HG02885 (cell line): Measurements from ENCODE around the gene SC5D.

ENCODE experiments used
- ATAC-seq: cut with Tn5 transposase; IDR thresholded peaks from one replicate; pipeline ENCODE4 v1.9.1; 2021; ENCODE audit warnings: mild to moderate bottlenecking; ENCODE audit not compliant: unreplicated experiment, poor library complexity

Gene SC5D

DNA sequence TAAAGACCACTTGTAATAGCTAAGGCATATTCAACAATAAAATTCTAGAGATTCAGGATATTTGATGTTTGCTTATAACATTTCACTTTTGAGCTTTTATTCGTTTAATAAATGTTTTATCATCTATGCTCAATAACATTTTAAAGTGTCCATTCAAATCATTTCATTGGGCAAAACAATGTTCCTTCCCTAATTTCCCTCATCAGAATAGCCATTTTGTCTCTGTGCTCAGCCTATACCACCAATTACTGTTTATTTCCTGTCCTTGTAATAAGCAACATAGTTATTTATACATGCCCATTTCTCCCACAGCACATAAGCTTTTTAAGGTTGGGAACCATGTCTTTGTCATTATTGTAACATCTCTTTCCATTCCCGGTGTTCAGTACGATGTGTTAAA is 1.3 kb upstream of the SC5D start:
- no peak for ATAC-seq

DNA sequence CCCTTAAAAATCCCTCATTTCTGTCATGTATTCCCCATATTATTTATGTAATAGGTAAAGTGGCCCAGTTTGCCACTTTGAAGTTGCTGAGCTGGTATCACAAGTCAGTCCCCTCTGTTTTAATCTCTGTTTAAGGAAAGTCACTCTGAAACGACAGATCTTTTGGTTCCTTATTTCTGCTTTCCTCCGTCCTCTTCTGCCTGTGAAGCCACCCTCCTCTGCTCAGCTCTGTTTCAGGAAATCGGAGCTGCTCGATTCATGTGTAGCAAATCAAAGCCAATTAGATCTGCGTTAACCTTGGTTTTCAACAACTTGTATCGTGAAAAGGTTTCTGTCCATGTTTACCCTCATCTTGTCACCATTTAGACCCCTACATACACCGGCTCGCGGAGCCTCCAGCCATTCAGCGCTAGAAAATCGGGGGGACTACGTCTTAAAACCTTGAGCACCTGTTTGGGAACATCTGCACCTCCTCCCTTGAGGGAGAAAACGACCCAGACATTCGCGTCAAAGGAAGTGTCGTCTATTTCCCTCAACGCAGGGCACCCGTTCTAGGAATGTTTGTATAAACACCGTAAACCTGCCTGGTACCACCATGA is 576 bp upstream of the SC5D start:
- peak; percentile 24 for ATAC-seq

DNA sequence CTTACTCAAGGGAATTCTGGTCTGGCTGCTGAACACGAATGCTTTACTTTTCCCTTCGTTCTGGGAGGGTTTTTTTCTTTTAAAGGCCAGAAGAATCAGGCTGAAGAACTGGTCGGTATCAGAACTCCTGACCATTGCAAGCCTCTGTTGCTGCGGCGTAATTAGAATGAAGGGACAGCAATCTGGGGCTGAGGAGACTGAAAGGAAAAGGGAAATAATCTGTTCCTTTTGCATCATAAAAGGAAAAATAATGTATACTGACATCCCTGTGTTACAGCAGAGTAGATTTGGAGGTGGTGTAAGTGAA is 670 bp downstream of the SC5D start:
- no peak for ATAC-seq

DNA sequence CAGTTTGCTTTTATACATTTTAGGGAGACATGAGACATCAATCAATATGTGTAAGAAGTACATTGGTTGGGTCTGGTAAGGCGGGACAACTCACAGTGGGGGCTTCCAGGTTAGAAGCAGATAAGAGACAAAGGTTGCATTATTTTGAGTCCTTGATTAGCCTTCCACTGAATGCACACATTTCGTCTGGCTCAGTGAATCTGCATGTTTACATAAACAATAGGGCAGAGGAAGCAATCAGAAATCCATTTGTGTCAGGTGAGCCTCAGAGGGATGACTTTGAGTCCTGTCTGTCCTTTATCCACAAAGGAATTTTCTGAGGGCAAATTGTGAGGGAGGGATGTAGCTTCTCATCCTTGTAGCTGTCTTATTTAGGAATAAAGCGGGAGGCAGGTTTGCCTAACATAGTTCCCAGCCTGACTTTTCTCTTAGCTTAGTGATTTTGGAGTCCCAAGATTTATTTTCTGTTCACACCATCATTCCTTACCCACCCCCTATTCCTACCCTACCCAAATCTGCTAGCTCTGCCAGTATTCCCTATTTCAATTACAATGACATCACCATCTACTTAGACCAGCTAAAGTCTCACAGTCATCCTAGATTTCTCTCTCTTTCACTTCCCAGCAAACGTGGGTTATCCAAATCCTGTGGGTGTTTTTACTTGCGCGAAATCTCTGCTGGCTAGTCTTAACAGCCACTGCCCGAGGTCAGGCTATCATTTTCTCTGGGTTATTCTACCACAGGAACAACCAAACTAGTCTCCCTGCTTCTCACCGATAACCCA is 2.9 kb downstream of the SC5D start:
- ATAC-seq: no peak

DNA sequence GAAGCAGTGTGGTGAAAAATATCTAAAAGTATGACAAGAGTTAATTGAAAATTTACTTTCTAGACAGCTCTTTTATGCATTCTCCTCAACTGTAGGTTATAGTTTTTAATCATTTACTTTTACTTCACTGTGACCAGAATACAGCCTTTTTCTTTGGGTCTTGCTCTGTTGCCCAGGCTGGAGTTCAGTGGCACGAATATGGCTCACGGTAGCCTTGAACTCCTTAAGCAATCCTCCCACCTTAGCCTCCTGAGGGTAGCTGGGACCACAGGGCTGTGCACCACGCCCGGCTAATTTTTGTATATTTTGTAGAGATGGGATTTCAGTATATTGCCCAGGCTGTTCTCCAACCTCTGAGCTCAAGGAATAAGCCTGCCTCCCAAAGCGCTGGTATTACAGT is 5.3 kb downstream of the SC5D start:
- ATAC-seq: no peak

GRCh38 chr11:121298774-121299173 is 6.2 kb downstream of the SC5D start:
- ATAC-seq: no peak

GRCh38 chr11:121299417-121299816 is 6.8 kb downstream of the SC5D start:
- no peak for ATAC-seq

DNA sequence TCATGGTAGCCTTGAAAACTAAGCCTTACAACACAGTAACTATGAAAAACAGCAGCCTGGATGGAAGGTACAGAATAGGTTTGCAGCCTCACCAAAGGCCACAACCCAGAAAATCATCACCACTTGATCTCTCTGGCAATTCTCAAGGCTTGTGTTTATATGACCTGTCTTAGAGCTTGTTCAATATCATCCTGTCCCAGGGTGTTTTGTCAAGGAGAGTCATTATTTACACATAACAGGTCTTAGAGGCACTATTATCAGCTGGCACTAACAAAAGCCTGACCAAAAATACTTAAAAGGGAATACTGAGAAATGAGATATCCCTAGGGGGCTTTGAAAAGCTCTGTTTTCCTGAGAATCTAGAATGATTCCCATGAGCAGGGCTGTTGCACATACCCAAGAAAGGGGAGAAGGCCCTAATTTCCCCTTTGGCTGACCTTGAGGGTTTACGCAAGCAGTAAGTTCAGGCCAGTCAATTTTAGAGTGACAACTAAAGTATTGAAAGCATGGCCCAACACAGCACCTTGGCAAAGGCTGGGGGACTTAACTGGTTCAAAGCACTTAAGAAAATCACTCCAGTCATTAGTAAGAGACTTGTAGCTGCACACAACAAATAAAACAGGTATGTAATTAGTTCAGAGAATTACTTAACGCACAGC is 7.9 kb downstream of the SC5D start:
- no peak for ATAC-seq

DNA sequence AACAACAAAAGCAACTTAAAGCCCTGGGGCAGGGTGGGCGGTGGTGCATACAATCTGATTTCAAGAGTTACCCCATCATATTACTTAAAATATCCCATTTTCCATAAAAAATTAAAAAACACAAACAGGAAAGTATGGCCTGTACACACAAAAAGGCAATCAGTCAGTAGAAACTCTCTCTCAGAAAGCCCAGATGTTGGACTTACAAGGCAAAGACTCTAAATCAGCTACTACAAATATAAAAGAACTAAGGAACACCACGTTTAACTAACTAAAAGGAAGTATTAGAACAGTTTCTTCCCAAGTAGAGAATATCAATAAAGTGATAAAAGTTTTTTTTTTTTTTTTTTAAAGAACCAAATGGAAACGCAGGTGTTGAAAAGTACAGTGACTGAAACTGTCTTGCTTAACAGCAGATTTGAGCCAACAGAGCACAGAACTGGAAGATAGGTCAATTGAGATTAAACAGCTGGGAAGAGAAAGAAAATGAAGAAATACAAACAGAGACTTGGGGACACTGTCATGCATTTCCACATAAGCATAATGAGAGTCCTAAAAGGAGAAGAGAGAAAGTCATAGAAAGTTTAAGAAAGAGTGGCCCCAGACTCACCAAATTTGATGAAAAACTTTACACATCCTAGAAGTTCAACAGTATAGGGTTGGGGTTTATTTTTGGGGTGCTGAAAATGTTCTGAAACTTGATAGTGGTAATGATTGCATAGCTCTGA is 8.6 kb downstream of the SC5D start:
- ATAC-seq: peak; percentile 42

- no peak for ATAC-seq
Observed at GRCh38 chr11:121304759-121305158, 12.2 kb downstream of the SC5D start.

DNA sequence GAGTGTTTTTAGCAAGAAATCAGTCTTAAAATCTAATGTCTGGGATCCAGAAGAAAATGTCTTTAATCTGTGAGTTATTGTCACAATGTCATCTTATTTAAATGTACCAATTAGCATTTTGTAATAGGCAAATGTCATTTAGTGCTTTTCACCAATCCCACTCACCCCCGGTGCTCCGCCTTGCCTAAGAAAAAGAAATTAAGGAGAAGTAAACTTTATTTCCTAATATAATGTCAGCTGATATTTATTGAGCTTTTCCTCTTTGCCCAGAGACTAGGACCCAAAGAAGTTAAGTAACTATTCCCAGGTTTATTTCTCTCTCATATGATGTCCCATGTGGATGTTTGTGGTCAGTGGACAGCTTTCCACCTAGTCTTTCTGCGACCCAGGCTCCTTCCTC is 16.2 kb downstream of the SC5D start:
- no peak for ATAC-seq

DNA sequence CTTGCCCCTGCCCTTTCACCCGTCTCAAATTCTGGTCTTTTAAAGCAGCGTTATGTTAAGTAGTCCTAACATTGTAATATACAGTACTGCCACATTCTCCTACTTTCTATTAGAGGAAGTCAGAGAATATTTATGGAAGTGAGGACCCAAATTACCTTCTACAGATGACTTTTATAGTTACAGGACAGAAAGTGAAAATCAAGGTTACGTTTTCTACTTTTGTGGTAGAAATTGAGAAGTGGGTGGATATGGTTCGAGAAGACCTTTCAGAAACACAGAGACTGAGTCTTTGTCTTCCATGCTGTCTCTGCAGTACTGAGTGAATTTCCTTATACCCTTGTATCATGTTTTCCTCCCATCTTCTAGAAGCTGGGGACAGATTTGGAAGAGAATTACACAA is 17.1 kb downstream of the SC5D start:
- peak; percentile 94 for ATAC-seq

DNA sequence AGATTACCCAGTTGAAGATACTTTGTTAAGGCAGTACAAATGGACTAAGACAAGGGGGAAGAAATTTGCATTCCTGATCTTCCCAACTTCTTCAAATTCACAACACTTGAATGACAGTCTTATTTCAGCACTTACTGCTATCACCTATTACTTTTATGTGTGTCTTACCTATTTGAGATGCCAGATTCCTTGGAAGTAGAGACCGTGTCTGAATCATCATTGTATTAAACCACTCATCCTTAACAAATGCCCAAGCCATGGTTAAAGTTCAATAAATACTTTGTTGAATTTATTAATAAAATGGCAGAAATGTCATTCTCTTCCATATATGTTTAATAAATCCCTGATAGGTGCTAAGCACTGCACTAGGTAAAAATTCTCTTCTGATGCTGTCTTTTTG is 18.3 kb downstream of the SC5D start:
- ATAC-seq: no peak

DNA sequence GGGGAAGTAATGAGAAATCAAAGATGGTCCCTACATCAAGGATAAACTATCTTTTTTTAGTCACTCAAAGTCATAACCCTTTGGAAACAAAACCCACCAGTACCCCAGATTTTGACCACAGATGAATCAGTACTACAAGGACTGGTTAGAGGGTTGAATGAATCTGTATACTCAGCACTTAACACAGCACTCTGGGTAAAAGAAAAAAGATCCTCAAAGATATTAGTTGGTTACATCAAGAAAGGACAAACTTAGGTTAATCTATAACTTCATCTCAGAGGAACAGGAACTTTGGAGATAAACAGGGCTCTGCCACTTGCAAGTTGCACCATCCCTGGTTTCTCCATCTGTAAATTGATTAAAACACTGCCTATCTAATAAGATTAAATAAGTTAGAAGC is 18.8 kb downstream of the SC5D start:
- ATAC-seq: no peak

- no peak for ATAC-seq
Observed at GRCh38 chr11:121312483-121312882, 19.9 kb downstream of the SC5D start.

DNA sequence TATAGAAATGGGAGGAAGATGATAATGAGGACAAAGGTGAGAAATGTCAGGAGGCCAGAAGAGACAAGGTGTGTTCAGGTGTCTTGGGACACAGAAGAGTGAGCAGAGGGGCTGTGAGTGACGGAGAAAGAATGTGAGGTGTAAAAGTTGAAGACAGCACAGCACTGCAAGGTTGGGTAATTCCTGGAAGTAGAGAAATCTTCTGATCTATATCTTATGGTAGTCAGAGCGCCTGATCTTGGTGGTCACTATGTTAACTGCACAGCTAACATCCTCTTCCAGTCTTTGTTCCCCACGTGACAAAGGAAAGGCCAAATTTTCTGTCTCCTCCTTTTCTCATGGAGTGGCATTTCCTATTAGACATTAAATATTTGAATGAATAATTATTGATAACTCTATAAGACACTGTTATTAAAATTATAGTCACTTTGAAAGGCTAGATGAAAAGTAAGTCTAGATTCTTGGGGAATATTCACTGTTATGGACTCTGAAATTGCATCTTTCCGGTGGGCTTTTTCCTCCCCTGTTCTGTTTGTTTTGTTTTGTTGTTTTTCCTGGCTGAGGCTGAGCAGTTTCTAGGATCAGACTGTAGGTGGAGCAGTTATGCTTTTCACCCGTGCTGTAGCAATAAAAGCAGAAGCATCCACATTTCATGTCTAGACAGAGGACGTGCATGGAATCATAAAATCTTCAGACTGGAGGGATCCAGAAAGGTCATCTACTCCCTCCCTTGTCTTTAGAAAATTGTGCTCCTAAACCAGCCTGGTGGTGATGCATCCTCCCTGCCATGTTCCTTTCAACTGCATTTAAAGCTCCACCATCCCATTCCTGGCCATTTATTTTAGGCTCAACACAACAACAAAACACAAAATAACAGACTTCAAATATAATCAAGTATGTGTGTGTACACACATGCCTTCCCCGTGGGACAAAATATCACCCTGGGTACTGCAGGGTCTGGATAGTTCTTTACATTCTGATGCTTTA is 26.6 kb downstream of the SC5D start:
- peak; percentile 42 for ATAC-seq

- ATAC-seq: peak; percentile 77
Observed at GRCh38 chr11:121321614-121322243, 29.2 kb downstream of the SC5D start.

DNA sequence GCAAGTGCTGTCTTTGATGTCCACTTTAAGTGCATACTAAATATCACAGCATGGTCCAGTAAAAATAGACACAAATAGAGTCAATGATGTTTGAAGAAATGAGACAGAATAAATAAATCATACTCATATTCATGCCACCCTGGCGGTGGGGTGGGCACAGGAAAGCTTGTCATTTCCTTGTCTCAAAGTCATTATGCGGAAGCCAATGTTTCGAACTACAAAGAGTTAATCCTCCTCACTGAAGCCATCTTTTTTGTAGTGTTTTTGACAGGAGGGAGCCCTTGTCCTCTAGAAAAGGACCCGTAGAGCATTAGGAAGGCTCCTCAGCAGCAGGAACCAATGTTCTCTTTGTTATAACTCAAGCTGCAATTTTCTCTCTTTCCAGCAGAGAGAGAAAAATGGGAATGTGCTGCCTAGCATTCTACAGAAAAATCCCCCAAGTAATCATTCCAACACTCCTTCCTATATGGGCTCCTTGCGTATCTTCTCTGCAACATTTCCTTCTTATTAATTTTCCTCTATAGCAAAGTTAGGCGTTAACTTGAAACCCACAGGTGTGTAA is 30.6 kb downstream of the SC5D start:
- ATAC-seq: no peak

- no peak for ATAC-seq
Observed at GRCh38 chr11:121326230-121326629, 33.7 kb downstream of the SC5D start.
